T47D (cell line): ENCODE measurements around the gene BRD3OS.

ENCODE experiments used
- DNase-seq, 2 experiments: peaks; one replicate each; pipeline versions ENCODE4 v3.0.0 to v3.0.0-alpha.2; 2011 to 2012; ENCODE audit warnings: low read depth in 1 of 2, low spot score in 1 of 2
- JUND ChIP-seq: IDR thresholded peaks from 2 replicates; pipeline ENCODE4 v1.6.1; 2012; ENCODE audit warnings: low read depth
- in situ Hi-C: cut with HindIII; loops from 2 replicates; pipeline ENCODE4 v1.10.0; 2016; ENCODE audit warnings: low sequenced_read_pairs, low pct_unique_long_range_greater_than_20kb

Gene BRD3OS

GRCh38 chr9:134035041-134036039 is 10.1 kb downstream of the BRD3OS start:
- no peak for DNase-seq
- in situ Hi-C loops = no loop called here
- no peak for TF ChIP-seq JUND

DNA sequence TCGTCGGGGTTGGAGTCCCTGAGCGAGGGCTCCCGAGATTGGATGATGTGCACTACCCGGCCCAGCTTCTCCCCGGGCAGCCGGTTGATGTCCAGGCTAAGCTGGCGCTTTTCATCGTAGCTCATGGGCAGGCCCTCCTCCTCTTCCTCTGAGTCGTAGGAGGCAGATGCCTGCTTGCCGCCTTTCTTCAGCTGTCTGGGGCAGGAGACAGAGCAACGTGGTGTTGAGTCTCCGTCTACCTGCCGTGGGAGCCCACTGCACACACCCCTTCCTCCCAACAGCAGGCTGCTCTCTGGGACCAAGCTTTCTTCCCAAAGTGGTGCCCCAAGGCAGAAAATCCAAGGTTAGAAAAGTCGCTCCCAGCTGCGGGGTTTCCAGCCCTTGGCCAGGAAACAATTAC is 10.8 kb downstream of the BRD3OS start:
- DNase-seq = no peak
- in situ Hi-C loops = no loop called here
- no peak for TF ChIP-seq JUND

DNA sequence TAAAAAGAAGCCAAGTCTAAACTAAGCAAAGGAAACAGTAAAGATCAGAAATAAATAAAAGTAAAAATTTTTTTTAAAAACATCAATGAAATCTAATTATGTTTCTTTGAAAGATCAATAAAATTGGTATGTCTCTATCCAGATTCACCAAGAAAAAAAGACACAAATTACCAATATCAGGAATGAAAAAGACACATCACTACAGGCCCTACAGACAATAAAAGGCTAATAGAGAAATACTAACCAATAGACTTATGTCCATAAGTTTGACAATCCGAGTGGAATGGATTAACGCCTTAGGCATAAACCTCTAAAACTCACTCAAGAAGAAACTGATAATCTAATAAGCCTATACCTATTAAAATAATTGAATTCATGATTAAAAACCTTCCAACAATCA is 12.4 kb downstream of the BRD3OS start:
- in situ Hi-C loops = no loop called here
- TF ChIP-seq JUND = no peak
- no peak for DNase-seq

- DNase-seq = no peak
- in situ Hi-C loops = no loop called here
- TF ChIP-seq JUND = no peak
Observed at GRCh38 chr9:134039386-134040175, 14.3 kb downstream of the BRD3OS start.

GRCh38 chr9:134040176-134040565 is 14.9 kb downstream of the BRD3OS start:
- in situ Hi-C loops = no loop called here
- TF ChIP-seq JUND = no peak
- no peak for DNase-seq

DNA sequence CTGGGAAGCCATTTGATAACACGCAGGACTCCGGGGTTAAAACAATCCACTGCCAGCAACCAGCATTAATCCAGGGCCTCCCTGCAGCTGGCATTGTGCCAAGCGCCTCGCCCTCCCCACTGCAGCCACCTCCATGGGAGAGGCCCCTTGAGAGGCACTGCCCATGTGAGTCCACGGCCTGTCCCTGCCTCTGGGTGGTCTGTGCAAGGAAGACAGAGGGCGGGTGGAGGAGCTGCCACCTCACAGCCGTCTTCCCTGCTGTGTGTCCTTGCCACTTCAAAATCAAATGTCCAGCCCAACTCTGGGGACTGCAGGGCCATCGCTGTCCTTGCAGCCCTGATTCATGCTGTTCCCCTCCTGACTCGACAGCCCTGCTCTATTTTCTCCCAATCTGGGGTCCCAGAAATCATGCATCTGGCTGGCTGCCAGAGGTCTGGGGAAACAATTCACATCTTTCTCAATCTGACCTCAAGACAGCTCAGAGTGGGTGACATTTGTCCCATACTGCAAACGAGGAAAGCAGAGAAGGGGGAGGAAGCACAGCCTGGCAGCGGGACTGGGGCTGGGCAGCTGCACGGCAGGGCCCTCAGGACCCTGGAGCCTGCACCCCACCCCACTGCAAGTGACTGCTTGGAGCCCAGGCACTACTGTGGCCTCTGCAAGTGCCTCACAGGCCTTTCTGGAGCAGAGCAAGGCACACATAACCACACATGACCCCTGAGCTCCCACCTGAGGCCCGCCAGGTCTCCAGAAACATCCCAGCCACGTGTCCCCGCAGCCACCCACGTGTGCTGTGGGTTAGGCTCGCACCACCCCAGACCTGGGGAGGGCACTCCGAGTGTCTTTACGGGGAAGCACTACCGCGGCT is 15.7 kb downstream of the BRD3OS start:
- TF ChIP-seq JUND = no peak
- no peak for DNase-seq
- in situ Hi-C loops = no loop called here

- DNase-seq = no peak
- TF ChIP-seq JUND = no peak
- in situ Hi-C loops = no loop called here
Observed at GRCh38 chr9:134041649-134041962, 16.3 kb downstream of the BRD3OS start.

- no peak for DNase-seq
- TF ChIP-seq JUND = no peak
- in situ Hi-C loops = no loop called here
Observed at GRCh38 chr9:134043531-134043988, 18.3 kb downstream of the BRD3OS start.

GRCh38 chr9:134044944-134045343 is 19.7 kb downstream of the BRD3OS start:
- in situ Hi-C loops = no loop called here
- DNase-seq = no peak
- TF ChIP-seq JUND = no peak

DNA sequence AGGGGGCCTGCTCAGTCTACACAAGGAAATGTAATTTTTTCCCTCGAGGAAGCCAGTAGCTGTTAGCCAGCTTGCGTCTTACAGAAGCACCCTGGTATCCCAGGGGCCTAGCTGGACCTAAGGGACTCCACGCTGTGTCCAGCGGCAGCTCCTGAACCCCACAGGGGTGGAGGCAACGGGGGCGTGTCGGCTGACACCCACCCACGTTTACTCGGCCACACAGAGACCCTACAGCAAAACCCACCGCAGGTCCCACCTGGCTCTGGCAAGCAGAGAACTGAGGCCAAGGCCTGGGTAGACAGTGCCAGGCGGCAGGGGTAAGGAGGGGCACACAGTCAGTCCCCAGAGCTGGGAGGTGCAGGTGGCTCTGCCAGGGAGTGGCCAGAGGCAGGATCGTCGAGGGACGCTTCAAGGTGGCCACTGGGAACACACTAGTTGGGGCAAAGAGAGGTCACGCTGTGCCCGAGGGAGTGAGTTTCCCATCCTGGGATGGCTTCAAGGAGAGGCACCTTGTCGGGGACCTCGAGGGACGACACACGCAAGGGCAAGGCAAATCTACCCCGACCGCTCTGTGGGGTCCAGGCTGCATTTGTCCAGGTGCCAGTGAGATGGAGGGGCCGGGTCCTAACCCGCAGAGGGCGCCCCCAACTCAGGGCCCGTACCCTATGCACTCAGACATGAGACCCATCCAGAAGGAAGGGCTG is 20.7 kb downstream of the BRD3OS start:
- no peak for TF ChIP-seq JUND
- no peak for DNase-seq
- in situ Hi-C loops = no loop called here

DNA sequence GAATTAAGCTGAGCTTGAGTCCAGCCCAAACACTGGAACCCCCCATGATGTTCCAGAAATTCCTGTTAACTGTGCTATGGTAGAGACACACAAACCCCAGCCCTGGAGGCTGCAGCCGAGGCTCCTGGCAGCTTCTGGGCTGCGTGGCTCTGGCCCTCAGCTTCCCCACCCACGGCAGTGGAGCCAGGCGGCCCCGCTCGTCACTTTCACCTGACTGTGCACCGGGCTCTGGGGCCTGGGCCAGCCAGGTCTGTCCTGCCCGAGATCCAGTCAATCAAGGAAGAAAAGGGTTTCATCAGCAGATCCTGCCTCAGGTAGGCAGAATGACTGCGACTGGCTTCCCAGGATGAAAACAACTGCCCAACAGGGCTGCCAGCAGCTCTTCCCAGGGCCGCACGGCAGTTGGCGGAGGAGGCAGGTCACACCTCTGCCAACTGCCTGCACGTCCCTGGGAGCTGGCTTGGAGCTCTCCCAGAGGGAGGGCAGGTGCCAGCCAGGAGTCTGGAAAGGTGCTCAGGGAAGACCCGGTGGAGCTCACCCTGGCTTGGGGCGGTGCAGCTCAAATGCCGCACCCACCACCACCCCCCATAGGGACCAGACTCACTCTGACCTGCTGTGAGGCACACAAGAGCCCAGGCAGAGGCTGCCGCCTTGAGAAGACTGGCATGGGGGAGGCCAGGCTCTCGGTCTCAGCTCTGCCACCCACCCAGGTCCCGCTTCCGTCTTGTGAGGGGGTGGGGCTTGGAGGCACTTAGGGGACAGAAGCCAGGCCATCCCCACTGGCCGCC is 21.8 kb downstream of the BRD3OS start:
- no peak for TF ChIP-seq JUND
- in situ Hi-C loops = no loop called here
- no peak for DNase-seq
